Heart left ventricle (tissue), 16 donors: ENCODE data around the gene GRM1. TPM values are rescaled to one million over a fixed set of nuclear protein-coding genes. Genes with fewer than 3 reads are reported as not detected.

ENCODE experiments used
- ATAC-seq, 4 donors: fragments of 200-7000 bp; cut with Tn5 transposase; one replicate each; pipeline ENCODE4 v1.9.1; 2020 to 2022; ENCODE audit warnings: moderate library complexity in 4 of 4, mild to moderate bottlenecking in 3 of 4, moderate number of reproducible peaks in 1 of 4
- DNase-seq, 5 donors: peaks; one replicate each; pipeline ENCODE4 v3.0.0-alpha.2; 2020
- H3K27ac ChIP-seq, 12 donors: fragments of 200-600 bp; sonication (generic) in 4 of 12; one replicate each; pipeline versions ENCODE4 v1.5.0 to v1.8.0; 2016 to 2022; ENCODE audit warnings: mild to moderate bottlenecking in 2 of 12
- H3K27me3 ChIP-seq, 9 donors: fragments of 200-600 bp; sonication (generic) in 2 of 9; one replicate each; pipeline versions ENCODE4 v1.5.1 to v1.8.0; 2016 to 2022; ENCODE audit warnings: mild to moderate bottlenecking in 3 of 9
- H3K36me3 ChIP-seq, 9 donors: fragments of 200-600 bp; sonication (generic) in 2 of 9; one replicate each; pipeline versions ENCODE4 v1.5.0 to v1.8.0; 2018 to 2022; ENCODE audit warnings: mild to moderate bottlenecking in 2 of 9
- H3K4me1 ChIP-seq, 12 donors: fragments of 200-600 bp; sonication (generic) in 4 of 12; one replicate each; pipeline versions ENCODE4 v1.5.0 to v1.8.0; 2016 to 2022; ENCODE audit warnings: mild to moderate bottlenecking in 3 of 12
- H3K4me3 ChIP-seq, 12 donors: fragments of 200-600 bp; sonication (generic) in 4 of 12; one replicate each; pipeline versions ENCODE4 v1.5.0 to v1.8.0; 2017 to 2022; ENCODE audit warnings: mild to moderate bottlenecking in 9 of 12, moderate library complexity in 4 of 12
- H3K9me3 ChIP-seq, 12 donors: fragments of 200-600 bp; sonication (generic) in 4 of 12; one replicate each; pipeline versions ENCODE4 v1.5.0 to v1.8.0; 2016 to 2022; ENCODE audit warnings: mild to moderate bottlenecking in 1 of 12
- POLR2A ChIP-seq, 2 donors: fragments of 450-650 bp; IDR thresholded peaks; one replicate each; pipeline ENCODE4 v1.6.1; 2017; ENCODE audit warnings: antibody characterized with exemption in 2 of 2, mild to moderate bottlenecking in 2 of 2, moderate library complexity in 2 of 2
- WGBS, 4 donors: extraction: QIAGEN DNeasy Blood & Tissue Kit in 2 of 4; methylation state at CpG; one replicate each; pipeline versions ENCODE4 v1.1.5 to v1.1.7; 2013 to 2018; 5-methylcytosine and 5-hydroxymethylcytosine counted together
- intact Hi-C, 10 donors: fragments of 100-400 bp; cut with DNase I; formaldehyde crosslinking; loops; one replicate each; pipeline versions ENCODE4 v1.11.1 to v1.14.2; 2022
- polyA plus RNA-seq, 2 donors: library from polyadenylated mRNA; stranded (reverse); fragments of 200-250 nt; gene quantifications; one replicate each; pipeline ENCODE4 v1.2.3, GENCODE V29; 2013
- total RNA-seq, 9 donors: library from RNA; depleted of rRNA in 2 of 9; stranded (reverse); fragments of >200 nt in 2 of 9; fragmentation: NEBNext Ultra II Directional in 3 of 9; extraction: Animal tissue kit (Norgen Biotek cat#: 25700) in 3 of 9; gene quantifications; one replicate each; pipeline versions ENCODE4 v1.1.0 to v1.2.4, GENCODE V29; 2016 to 2023
- TF ChIP-seq, protein P1 (sequence below), 12 donors: fragments of 200-600 bp; sonication (generic) in 4 of 12; IDR thresholded peaks; one replicate each; pipeline versions ENCODE4 v1.5.0 to v1.8.0; 2018 to 2022; ENCODE audit warnings: antibody characterized with exemption in 12 of 12, mild to moderate bottlenecking in 5 of 12
- donor health status: ischemic (EF 13 %, LVEDD 7.1; RV severe dilation, severe dysfunction).
- donor health status: healthy with polysubstance abuse.
- donor health status: DM: no; HTN: yes; CAD: no.
- donor health status: DM: no; HTN: no; CAD: no.
- donor health status: ischemic (EF 25% LVEDD 6.9; RV normal size, moderate dysfunction).
- donor health status: ischemic (EF 25% LVEDD 5.7; RV mildly dilated, moderate dysfunction).
- donor health status: healthy.
- donor health status: DM: yes; HTN: yes; CAD: no.
- donor health status: ischemic (EF 35%, LVEDD 5.7; RV mildly dilated, moderate dysfunction).
- donor health status: nonischemic (EF 11% LVEDD 7.7; RV severe dilation, severe dysfunction).
- donor health status: DM: yes; HTN: yes; CAD: no.
- donor health status: PGD.
- donor health status: ischemic (EF 29% LVEDD 5.4; RV normal size, mild dysfunction).
- donor health status: nonischemic (EF 23%, LVEDD 6.1; RV moderate dilation, normal function).

GRM1 gene
- total and polyA plus RNA-seq, 11 donors, result 0.62 to 6.9 (median 4.7) TPM

DNA sequence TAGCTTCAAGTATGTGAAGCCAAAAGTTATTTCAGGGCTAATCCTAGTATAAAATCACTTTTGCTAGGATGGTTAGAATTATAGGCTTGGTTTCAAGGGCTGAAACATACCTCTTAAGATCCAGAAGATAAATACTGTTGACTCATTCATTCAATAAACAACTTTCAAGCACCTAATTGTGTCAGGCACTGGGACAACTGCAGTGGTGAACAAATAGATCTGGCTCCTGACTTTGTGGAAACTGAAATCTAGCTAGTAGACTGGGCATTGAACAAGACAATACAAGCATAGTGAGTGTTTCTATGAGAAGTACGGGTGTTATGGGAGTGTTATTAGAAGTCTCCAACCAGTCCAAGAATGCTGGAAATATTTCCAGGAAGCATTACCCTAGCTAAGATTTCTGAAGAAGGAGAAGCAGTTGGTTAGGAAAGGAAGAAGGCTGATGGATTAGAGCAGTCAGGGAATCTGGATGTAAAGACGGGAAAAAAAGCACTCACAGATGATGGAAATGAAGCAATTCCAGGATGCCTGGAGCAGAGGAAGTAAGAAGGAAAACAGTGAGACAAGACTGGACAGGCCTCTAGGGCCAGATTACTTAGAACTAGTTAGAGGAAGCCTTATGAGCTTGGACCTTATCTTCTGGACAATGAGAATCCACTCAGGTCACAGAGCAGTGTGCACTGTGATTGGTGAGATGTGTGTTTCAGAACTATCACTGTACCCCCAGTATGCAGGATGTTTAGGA, 382.2 kb downstream of the GRM1 start:
- Histone ChIP-seq H3K27me3 (no peaks in the 10 kb centered on the region), H3K4me1 (no peaks in the 10 kb centered on the region), H3K36me3 (no peaks in the 10 kb centered on the region), H3K4me3 (no peak overlapping the region), H3K9me3 (no peaks in the 10 kb centered on the region), H3K27ac (no peak overlapping the region)
- intact Hi-C loops, result no loop called here
- 67 to 76% (median 73%) methylated on average over 2 of the region's 2 CpGs for WGBS, 4 donors
- TF ChIP-seq, protein P1, sequence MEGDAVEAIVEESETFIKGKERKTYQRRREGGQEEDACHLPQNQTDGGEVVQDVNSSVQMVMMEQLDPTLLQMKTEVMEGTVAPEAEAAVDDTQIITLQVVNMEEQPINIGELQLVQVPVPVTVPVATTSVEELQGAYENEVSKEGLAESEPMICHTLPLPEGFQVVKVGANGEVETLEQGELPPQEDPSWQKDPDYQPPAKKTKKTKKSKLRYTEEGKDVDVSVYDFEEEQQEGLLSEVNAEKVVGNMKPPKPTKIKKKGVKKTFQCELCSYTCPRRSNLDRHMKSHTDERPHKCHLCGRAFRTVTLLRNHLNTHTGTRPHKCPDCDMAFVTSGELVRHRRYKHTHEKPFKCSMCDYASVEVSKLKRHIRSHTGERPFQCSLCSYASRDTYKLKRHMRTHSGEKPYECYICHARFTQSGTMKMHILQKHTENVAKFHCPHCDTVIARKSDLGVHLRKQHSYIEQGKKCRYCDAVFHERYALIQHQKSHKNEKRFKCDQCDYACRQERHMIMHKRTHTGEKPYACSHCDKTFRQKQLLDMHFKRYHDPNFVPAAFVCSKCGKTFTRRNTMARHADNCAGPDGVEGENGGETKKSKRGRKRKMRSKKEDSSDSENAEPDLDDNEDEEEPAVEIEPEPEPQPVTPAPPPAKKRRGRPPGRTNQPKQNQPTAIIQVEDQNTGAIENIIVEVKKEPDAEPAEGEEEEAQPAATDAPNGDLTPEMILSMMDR (IDR thresholded peaks at IDR 0.05), result no peak
- TF ChIP-seq POLR2A (IDR thresholded peaks at IDR 0.05), result no peak
- DNase-seq (no peak), ATAC-seq (no peak)

- DNase-seq (no peak), ATAC-seq (no peak)
- intact Hi-C loops, result no loop called here
- Histone ChIP-seq H3K27ac (no peak overlapping the region), H3K4me1 (no peaks in the 10 kb centered on the region), H3K36me3 (no peaks in the 10 kb centered on the region), H3K27me3 (no peaks in the 10 kb centered on the region), H3K9me3 (no peaks in the 10 kb centered on the region), H3K4me3 (no peak overlapping the region)
- TF ChIP-seq, protein P1 (IDR thresholded peaks at IDR 0.05), result no peak
- TF ChIP-seq POLR2A (IDR thresholded peaks at IDR 0.05), result no peak
- 68 to 79% (median 73%) methylated on average over 5 of the region's 5 CpGs for WGBS, 4 donors
Measured at GRCh38 chr6:146419576-146419975, 390.7 kb downstream of the GRM1 start.

DNA sequence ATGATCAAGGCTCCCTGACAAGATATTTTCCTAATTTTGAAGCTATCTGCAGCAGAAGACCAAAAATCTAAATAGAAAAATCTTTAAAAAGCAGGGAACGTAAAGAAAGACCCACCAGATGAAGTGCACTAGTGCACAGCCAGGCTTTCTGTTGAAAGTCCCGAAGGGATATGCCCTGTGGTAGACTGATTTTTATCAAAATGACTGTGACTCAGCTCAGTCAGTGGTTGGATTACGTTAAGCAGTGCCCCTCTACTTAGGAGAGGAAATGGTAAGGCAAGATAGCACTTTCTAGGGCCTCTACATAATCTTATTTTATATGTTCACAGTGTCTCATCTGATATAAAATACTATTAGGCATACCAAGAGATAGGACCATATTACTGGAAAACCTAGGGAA, 391.4 kb downstream of the GRM1 start:
- no peak for ATAC-seq
- H3K4me3 ChIP-seq, result no peak overlapping the region
- intact Hi-C loops, result no loop called here
- H3K27ac ChIP-seq, result no peak overlapping the region
- no peaks in the 10 kb centered on the region for H3K27me3 ChIP-seq
- H3K4me1 ChIP-seq, result no peaks in the 10 kb centered on the region
- DNase-seq, result no peak
- WGBS, 4 donors, result 73 to 79% (median 76%) methylated on average over 3 of the region's 3 CpGs
- H3K36me3 ChIP-seq, result no peaks in the 10 kb centered on the region
- TF ChIP-seq POLR2A (IDR thresholded peaks at IDR 0.05), result no peak
- TF ChIP-seq, protein P1 (IDR thresholded peaks at IDR 0.05), result no peak
- no peaks in the 10 kb centered on the region for H3K9me3 ChIP-seq

DNA sequence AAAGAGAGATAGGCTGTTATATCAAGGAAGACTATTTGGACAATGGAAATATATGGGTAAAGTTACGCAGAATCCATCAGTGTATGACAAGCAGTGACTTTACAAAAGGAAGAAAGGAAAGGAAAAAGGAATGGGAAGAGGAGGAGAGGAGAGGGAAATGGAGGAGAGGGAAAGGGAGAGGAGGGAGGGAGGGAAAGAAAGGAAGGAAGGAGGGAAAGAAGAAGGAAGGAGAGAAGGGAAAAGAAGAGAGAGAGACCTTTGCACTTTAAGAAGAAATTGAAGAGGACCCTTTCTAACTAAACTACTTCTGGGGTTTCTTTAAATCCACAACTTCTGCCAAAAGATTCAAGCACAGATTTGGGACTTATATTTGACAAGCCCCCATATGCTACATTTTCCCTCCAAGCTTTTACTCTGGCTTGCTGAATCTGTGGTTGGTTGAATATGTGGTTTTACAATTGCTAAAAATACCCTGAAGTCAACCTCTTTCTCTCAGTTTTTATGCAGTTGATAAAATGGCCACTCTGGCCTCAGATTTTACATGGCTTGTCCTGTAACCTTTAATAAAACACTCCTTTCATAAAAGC, 394.0 kb downstream of the GRM1 start:
- H3K4me1 ChIP-seq, result no peaks in the 10 kb centered on the region
- DNase-seq (no peak), ATAC-seq (no peak)
- 85 to 94% (median 92%) methylated on average over 1 of the region's 1 CpG for WGBS, 4 donors
- TF ChIP-seq, protein P1 (IDR thresholded peaks at IDR 0.05), result no peak
- no peak for TF ChIP-seq POLR2A (IDR thresholded peaks at IDR 0.05)
- no peaks in the 10 kb centered on the region for H3K9me3 ChIP-seq
- H3K27me3 ChIP-seq, result no peaks in the 10 kb centered on the region
- intact Hi-C loops, result no loop called here
- H3K4me3 ChIP-seq, result no peak overlapping the region
- no peaks in the 10 kb centered on the region for H3K36me3 ChIP-seq
- H3K27ac ChIP-seq, result no peak overlapping the region
